ENCODE measurements around the gene TIMP3.

TIMP3 gene

DNA sequence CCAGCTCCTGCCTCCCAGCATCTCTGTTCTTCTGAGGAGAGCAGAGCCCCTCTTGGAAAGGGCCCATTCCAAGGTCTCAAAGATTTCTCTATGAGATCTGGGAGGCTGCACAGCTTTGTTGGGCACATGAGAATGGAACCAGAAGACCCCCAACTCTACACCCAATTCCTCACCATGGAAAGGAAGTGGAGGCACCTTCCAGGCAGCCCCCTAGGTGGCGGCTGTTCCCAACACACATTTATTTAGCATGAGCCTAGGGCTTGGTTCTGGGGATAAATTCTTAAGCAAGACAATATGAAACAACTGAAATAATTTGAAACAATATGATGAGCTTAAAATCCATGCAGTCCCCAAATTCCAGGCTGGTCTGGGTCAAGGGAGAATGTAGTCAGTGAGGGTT, 100.4 kb downstream of the TIMP3 start:
- DNase-seq: no peak
- in situ Hi-C loops (cut with MboI; ENCODE audit: low pct_unique_long_range_greater_than_20kb, low sequenced_read_pairs): no loop called here

GRCh38 chr22:32903507-32903906, 102.0 kb downstream of the TIMP3 start:
- in situ Hi-C loops (cut with MboI; ENCODE audit: low pct_unique_long_range_greater_than_20kb, low sequenced_read_pairs): no loop called here

GRCh38 chr22:32904044-32904443, 102.5 kb downstream of the TIMP3 start:
- in situ Hi-C loops (cut with MboI; ENCODE audit: low pct_unique_long_range_greater_than_20kb, low sequenced_read_pairs): no loop called here
- no peak for DNase-seq

More at GRCh38 chr22:32903507-32903906, 102.0 kb downstream of the TIMP3 start:
- no peak for DNase-seq

- in situ Hi-C loops (cut with MboI; ENCODE audit: low pct_unique_long_range_greater_than_20kb, low sequenced_read_pairs): no loop called here
- DNase-seq: no peak
Measured at GRCh38 chr22:32905400-32905799, 103.9 kb downstream of the TIMP3 start.

DNA sequence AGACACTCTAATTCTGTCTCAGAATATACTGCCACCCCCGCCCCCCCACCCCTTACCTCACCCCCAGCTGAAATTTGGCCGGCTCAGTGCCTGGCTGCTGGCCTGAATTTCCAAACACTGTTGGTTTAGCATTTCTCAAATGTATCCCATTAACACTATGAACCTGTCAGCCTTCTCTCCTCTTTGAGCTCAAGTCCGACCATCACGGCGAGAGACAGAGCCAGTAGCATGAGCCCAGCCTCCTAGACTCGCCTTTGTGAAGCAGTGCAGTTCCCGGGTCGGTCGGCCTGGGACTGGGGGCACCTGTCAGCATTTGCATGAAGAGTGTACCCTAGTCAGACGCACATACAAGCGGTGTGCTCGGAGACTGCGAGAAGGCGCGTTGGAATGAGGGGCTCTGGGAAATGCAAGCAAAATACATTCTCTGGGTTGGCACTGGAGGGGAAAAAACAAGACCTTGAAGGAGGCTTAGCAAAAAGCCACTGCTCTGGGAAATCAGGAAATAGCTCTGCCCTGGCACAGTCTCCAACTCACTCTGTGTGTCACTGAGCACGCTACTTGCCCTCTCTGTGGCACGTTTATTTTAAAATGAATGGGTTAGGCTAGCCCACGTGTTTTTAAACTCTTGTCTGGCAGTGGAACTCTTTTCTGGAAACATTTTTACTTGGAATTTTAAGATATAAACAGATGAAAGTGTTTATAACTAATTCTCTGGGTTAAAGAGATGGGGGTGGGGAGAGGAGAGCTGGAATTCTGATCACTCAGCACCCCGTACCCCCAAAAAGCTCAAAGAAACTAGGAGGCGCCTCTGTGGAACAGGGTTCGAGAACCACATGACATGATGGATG, 108.3 kb downstream of the TIMP3 start:
- no peak for DNase-seq
- in situ Hi-C loops (cut with MboI; ENCODE audit: low pct_unique_long_range_greater_than_20kb, low sequenced_read_pairs): no loop called here

GRCh38 chr22:32910429-32910772, 108.9 kb downstream of the TIMP3 start:
- in situ Hi-C loops (cut with MboI; ENCODE audit: low pct_unique_long_range_greater_than_20kb, low sequenced_read_pairs): no loop called here
- no peak for DNase-seq

GRCh38 chr22:32911503-32911902, 110.0 kb downstream of the TIMP3 start:
- DNase-seq: no peak
- in situ Hi-C loops (cut with MboI; ENCODE audit: low pct_unique_long_range_greater_than_20kb, low sequenced_read_pairs): no loop called here

Measured in KBM-7 (cell line).